Measurements from ENCODE around the gene VDAC1.

Gene VDAC1

GRCh38 chr5:134004626-134005416 lies at the start of gene VDAC1:
TSS of gene VDAC1 (minus strand) at chr5:134004975. CDS start at chr5:133993012, 11,963 bp downstream.
- TF ChIP-seq GATA2 (IDR thresholded peaks at IDR 0.05; ENCODE audit: low read depth, low read length): no peak
- no peak for TF ChIP-seq GATA3 (IDR thresholded peaks at IDR 0.05; ENCODE audit: low read depth, low read length)

GRCh38 chr5:134053840-134054338 lies 49.1 kb upstream of the VDAC1 start:
- TF ChIP-seq GATA2 (IDR thresholded peaks at IDR 0.05; ENCODE audit: low read depth, low read length) (no peak), GATA3 (IDR thresholded peaks at IDR 0.05; ENCODE audit: low read depth, low read length) (no peak)

- TF ChIP-seq GATA2 (IDR thresholded peaks at IDR 0.05; ENCODE audit: low read depth, low read length) (no peak), GATA3 (IDR thresholded peaks at IDR 0.05; ENCODE audit: low read depth, low read length) (no peak)
These were observed 48.6 kb upstream of the VDAC1 start for GRCh38 chr5:134053314-134053839.

- TF ChIP-seq GATA2 (IDR thresholded peaks at IDR 0.05; ENCODE audit: low read depth, low read length): no peak
These were observed 46.5 kb upstream of the VDAC1 start for GRCh38 chr5:134051305-134051704.

GRCh38 chr5:134048864-134049263 lies 44.1 kb upstream of the VDAC1 start:
- TF ChIP-seq GATA3 (IDR thresholded peaks at IDR 0.05; ENCODE audit: low read depth, low read length) (no peak), GATA2 (IDR thresholded peaks at IDR 0.05; ENCODE audit: low read depth, low read length) (no peak)

- TF ChIP-seq GATA2 (IDR thresholded peaks at IDR 0.05; ENCODE audit: low read depth, low read length) (no peak), GATA3 (IDR thresholded peaks at IDR 0.05; ENCODE audit: low read depth, low read length) (no peak)
These were observed 42.9 kb upstream of the VDAC1 start for GRCh38 chr5:134047687-134048056.

GRCh38 chr5:134046801-134047686 lies 42.3 kb upstream of the VDAC1 start:
- no peak for TF ChIP-seq GATA3 (IDR thresholded peaks at IDR 0.05; ENCODE audit: low read depth, low read length)
- no peak for TF ChIP-seq GATA2 (IDR thresholded peaks at IDR 0.05; ENCODE audit: low read depth, low read length)

- TF ChIP-seq GATA2 (IDR thresholded peaks at IDR 0.05; ENCODE audit: low read depth, low read length) (no peak), GATA3 (IDR thresholded peaks at IDR 0.05; ENCODE audit: low read depth, low read length) (no peak)
These were observed 41.6 kb upstream of the VDAC1 start for GRCh38 chr5:134046330-134046729.

GRCh38 chr5:134043793-134044792 lies 39.3 kb upstream of the VDAC1 start:
- TF ChIP-seq GATA2 (IDR thresholded peaks at IDR 0.05; ENCODE audit: low read depth, low read length) (no peak), GATA3 (IDR thresholded peaks at IDR 0.05; ENCODE audit: low read depth, low read length) (no peak)

GRCh38 chr5:134041570-134042411 lies 37.0 kb upstream of the VDAC1 start:
- TF ChIP-seq GATA2 (IDR thresholded peaks at IDR 0.05; ENCODE audit: low read depth, low read length): no peak
- no peak for TF ChIP-seq GATA3 (IDR thresholded peaks at IDR 0.05; ENCODE audit: low read depth, low read length)

GRCh38 chr5:134038138-134038537 lies 33.4 kb upstream of the VDAC1 start:
- no peak for TF ChIP-seq GATA3 (IDR thresholded peaks at IDR 0.05; ENCODE audit: low read depth, low read length)
- no peak for TF ChIP-seq GATA2 (IDR thresholded peaks at IDR 0.05; ENCODE audit: low read depth, low read length)

- TF ChIP-seq GATA3 (IDR thresholded peaks at IDR 0.05; ENCODE audit: low read depth, low read length): no peak
- TF ChIP-seq GATA2 (IDR thresholded peaks at IDR 0.05; ENCODE audit: low read depth, low read length): no peak
These were observed 32.4 kb upstream of the VDAC1 start for GRCh38 chr5:134037160-134037559.

Data from SH-SY5Y (cell line).